GM18505 (cell line): ENCODE data around the gene RNF157.
"Not testable (repeated sequence)": the region's sequence is repeated elsewhere in the genome, so short reads cannot be mapped to it uniquely, and the experiment has no call there.

Experiments used
- ATAC-seq: cut with Tn5 transposase; IDR thresholded peaks from one replicate; pipeline ENCODE4 v1.9.1; 2021; ENCODE audit not compliant: unreplicated experiment
- POLR2A ChIP-seq: IDR thresholded peaks from 4 replicates; pipeline ENCODE4 v1.6.1; 2011; ENCODE audit warnings: borderline replicate concordance; ENCODE audit not compliant: insufficient read depth, insufficient read length; ENCODE audit errors: extremely low read depth

Gene RNF157

DNA sequence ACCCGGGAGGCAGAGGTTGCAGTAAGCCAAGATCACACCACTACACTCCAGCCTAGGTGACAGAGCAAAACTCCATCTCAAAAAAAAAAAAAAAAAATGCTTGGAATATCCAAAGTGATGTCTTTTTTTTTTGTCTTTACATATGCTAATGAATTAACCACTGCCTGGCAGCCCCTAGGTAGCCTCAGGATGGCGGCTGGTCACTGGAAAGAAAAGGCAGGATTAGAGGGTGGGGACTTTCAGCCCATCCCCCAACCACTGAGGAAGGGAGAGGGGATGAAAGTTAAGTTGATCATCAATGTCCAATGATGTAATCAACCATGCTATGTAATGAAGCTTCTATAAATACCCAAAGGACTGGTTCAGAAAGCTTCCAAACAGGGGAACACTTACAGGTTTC is 26.8 kb downstream of the RNF157 start:
- ATAC-seq, result no peak
- no peak for TF ChIP-seq POLR2A

DNA sequence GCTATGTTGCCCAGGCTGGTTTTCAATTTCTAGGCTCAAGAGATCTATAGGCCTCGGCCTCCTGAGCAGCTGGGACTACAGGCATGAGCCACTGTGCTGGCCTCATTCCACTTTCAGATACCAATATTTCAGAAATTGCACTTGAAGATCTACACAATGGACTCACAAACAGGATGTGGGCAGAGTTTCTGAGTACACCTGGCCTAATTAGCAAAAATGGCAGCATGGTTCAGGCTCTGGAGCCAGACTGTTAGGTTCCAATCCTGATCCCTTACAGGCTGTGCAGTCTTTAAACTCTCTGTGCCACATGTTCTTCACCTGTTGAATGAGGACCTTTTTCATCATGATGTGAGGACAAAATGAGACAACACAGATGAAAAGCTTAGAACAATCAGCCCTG is 32.2 kb downstream of the RNF157 start:
- no peak for ATAC-seq
- TF ChIP-seq POLR2A, result no peak

DNA sequence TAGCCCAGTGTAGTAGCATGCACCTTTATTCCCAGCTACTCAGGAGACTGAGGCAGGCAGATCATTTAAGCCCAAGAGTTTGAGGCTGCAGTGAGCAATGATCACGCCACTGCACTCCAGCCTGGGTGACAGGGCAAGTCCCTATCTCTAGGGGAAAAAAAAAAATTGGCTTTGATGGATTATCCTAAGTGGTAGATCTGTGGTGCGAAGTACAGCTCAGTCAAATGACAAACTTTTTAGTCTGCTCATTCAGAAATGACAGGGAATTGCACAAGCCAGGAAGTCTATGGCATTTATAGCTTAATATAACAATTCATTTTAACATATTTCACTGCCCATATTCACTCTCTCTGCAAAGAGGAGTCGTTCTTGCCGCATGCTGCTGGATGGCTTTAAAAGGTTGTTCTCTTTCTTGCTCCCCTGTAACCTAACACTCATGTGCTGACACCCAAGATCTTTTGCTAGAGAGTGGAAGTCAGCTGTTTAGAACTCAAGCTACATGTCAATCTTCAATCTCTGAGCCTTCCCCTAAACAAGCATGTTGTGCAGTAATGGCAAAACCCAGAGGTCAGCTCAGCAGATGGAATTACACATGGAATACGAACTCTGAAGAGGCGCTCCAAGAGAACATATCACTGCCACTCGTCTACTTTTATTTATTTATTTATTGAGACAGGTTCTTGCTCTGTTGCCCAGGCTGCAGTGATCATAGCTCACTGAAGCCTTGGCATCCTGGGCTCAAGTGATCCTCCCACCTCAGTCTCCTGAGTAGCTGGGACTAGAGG is 32.8 kb downstream of the RNF157 start:
- ATAC-seq, result no peak
- no peak for TF ChIP-seq POLR2A

DNA sequence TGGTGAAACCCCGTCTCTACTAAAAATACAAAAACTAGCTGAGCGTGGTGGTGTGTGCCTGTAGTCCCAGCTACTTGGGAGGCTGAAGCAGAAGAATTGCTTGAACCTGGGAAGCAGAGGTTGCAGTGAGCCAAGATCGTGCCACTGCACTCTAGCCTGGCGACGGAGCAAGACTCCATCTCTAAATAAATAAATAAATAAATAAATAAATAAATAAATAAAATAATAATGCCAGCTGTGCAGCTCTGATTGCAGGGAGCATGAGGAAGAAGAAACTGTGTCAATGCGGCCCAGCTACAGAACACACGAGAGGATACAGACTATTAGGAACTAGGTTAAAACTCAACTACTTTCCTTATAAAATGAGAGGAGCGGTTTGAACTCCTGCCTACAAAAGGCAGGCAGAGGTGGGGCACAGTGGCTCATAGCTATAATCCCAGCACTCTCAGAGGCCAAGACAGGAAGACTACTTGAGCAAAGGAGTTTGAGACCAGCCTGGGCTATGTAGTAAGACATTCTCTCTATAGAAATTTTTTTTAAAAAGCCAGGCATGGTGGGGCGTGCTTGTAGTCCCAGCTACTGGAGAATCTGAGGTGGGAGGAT is 34.6 kb downstream of the RNF157 start:
- not testable (repeated sequence) for ATAC-seq

DNA sequence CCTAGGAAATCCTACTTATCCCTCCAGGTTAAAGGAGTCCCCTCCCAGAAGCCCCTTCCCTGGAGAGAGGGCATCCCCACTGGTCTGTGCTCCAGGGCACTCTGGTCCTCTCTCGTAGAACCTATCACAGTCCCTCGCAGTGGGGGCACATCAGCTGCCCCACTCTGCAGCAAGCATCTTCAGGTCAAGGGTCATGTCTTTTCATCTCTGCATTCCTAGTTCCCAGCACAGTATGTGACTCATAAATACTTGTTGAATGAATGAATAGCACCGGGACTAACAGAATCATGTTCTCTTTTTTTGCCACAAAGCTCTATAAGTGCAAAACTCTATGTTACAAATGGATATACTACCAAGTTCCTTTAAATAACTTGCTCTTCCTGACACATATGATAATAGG is 36.0 kb downstream of the RNF157 start:
- TF ChIP-seq POLR2A, result no peak
- no peak for ATAC-seq

DNA sequence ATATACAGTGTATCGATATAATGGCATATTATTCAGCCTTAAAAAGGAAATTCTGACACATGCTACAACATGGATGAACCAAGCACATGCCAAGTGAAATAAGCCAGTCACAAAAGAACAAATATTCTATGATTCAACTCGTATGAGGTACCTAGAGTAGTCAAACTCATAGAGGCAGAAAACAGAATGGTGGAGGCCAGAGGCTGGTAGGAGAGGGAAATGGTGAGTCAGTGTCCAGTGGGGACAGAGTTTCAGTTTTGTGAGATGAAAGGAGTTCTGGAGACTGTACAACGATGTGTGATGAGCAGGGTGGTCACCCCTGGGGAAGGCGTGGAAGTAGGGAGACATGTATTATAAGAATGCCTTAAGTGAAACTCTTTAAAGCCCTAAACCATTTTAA is 39.9 kb downstream of the RNF157 start:
- no peak for ATAC-seq
- no peak for TF ChIP-seq POLR2A

DNA sequence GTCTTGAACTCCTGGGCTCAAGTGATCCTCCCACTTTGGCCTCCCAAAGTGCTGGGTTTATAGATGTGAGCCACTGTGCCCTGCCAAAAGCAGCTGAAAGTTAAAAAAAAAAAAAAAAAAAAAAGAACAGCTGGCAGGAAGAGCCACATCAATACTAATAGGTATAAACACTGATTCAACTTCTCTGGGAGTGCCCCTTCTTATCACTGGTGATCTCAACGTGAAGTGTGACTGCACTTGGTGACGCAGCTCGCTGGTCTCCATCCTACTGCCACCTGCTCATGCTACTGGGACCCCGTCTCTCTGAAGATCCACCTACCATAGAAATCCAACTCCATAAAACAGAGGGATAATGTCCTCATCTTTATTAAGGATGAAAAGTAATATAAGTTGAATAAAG is 40.8 kb downstream of the RNF157 start:
- ATAC-seq, result no peak
- TF ChIP-seq POLR2A, result no peak

DNA sequence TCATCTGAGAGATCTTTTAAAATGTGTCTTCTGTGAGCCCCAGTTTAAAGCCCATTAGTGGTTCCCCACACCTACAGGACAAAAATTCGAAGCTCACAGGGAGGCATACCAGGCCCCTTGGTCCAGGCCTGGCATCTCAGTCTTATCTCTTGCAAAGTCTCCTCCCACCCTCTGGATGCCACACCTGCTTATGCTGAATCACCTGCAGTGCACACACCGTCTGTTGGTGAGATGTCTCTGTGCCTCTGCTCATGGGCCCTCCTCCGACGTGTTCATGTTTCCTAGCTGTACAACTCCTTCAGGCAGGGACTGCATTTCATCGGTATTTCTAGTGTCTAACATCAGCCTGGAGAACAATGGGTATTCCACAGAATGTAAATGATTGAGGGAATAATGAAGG is 41.6 kb downstream of the RNF157 start:
- no peak for ATAC-seq
- no peak for TF ChIP-seq POLR2A

DNA sequence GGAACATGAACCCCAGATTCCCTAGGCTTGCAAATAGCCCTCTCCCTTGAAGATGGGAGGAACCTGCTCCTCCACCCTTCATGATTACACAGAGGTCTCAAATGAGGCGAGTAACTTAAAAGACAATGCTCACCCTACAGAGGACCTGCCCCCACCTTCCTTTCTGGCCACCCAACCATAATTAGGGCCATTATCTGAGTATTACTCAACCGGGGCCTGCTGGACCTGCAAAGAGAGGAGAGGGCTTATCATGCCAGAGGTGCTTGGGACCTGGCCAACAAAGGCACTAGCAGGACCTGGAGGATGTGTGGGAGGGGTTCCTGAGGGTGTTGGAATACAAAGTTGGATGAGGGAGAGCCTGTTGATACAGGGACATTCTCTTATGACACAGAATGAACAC is 42.4 kb downstream of the RNF157 start:
- TF ChIP-seq POLR2A, result no peak
- no peak for ATAC-seq

DNA sequence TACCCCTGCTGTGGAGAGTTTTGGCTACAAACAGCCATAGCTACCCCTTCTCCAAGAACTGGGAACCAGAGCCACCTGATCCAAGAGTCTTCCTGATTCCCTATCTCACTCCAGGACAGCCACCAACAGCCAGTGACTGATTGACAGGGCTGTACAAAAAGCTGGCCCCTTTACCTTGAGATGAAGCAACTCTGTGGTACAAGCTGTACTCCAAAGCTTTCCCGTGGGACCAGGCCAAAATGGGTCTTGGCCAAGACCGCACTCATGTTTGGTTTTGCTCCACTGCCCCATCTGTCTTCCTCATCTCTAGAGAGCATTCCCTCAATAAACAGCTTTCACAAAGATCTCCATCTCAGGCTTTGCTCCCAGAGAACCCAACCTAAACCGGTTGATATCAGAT is 43.6 kb downstream of the RNF157 start:
- ATAC-seq, result no peak
- no peak for TF ChIP-seq POLR2A

DNA sequence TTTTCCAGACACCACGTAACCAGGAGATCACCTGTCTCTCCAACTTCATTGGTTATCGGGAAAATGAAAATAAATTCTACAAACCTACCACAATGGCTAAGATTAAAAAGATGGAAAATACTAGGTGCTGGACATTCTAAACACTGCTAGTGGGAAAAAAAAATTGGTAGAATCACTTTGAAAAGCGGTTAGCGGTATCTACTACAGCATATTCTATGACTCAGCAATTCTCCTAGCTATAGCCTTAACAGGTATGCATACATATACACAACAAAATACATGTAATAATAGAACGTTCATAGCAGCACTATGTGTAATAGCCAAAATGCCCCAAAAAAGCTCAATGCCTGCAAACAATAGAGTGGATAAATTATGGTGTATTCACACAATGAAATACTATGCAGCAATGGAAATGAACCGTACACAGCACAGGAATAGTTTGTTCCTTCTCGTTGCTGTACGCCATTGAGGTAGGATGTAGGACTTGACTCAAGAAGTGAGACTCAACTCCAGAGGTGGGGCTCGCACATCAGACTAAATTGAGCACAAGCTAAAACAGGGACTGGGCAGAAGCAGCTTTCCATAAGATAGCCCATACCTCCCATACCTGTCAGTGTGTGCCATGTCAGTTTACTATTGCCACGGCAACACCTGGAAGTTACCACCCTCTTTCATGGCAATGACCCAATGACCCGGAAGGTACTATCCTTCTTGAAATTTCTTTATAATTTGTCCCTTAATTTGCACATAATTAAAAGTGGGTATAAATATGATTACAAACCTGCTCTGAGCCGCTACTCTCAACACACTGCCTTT is 44.8 kb downstream of the RNF157 start:
- no peak for TF ChIP-seq POLR2A
- no peak for ATAC-seq

DNA sequence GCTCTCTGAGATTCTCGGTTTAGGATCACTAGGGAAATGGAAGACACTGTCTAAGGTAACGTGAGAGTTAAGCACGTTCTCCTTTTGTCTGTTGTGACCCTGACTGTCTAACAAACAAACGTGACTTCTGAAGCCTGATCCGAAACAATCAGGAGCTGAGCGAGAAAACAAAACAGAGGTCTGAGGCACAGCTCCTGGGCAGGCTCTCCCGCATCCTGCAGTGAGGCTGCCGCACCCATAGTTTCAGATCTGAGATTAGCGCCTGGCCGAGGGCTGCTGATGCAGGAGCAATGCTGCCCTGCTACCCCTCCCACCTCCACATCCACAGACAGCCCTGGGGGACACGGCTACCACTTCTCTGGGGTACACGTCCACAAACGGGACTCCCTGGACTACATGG is 46.7 kb downstream of the RNF157 start:
- TF ChIP-seq POLR2A, result no peak

DNA sequence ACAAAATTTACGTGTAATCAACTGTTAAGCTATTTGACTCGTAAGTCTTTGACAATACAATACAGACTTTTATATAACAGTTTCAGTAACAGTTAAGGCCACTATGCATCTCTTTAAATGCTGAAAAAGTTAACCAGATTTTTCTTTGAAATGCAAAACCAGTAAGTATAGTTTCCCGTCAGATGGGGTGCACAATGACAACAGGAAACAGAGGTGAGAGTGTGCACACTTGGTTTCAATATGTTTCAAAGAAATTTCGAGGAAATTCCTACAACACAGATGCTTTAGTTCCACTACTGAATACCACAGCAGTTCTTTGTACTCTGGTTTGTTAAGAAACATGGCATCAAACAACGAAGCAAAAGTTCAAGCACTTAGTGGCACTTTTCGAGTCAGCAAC is 48.4 kb downstream of the RNF157 start:
- no peak for TF ChIP-seq POLR2A
- no peak for ATAC-seq

More for the DNA sequence above, 46.7 kb downstream of the RNF157 start:
- no peak for ATAC-seq

DNA sequence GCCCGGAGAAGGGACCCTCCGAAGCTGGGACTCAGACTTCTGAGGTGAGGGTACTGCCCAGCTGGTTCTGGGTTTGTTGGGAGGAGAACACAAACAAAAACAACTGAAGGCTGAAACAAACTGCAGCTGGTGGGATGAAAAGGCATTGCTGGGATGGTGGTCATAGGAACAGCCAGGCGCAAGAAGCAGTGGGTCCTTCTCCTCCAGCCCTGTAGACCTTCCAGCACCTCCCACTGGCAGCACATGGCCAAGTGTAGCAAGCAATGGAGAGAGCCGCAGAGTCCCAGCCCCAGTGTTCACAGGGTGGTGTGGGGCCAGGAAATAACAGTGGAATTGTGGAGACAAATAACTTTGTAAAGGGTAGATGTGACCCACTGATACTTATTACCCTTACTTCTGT is 50.6 kb downstream of the RNF157 start:
- no peak for TF ChIP-seq POLR2A
- no peak for ATAC-seq
